Measurements from ENCODE around the gene C1R.
A peak's percentile ranks its signal among the peaks of the same experiment; 100 is the strongest.

C1R gene

DNA sequence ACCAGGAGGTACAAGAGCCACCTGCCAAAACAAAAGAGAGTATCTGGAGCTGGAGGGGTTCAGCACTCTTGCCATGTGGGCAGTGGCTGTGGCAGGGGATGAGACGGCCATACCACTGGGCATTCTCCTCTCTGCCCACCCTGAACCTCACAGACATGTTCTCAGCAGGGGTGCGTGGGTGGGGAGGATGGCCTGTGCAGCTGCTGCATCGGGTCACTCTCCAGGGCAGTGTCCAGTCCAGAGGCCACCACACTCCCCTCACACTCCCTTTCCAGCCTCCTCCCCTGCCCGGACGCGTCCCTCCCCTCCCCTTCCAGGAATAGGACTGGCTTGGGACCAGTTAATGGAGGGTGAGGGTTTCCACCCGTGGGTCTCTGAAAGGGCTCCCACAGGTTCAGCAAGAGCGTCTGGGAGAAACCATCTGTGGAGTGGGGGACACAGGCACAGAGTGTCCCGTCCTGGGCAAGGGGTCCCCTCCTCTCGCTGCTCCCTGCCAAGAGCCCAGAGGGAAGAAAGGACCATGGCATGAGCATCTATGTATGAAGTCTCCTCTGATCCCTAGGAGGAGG lies 501 bp downstream of the C1R start:
- DNase-seq (ENCODE audit: insufficient read length, low spot score) (peak; percentile 18), FAIRE-seq (no peak)
- no peak for TF ChIP-seq TAF1 (IDR thresholded peaks at IDR 0.05; ENCODE audit: low read depth, low read length)
- TF ChIP-seq POLR2AphosphoS5 (IDR thresholded peaks at IDR 0.05; ENCODE audit: low read depth, low read length): no peak
- TF ChIP-seq PAX5 (IDR thresholded peaks at IDR 0.05; ENCODE audit: insufficient read depth, low read length, severe bottlenecking): no peak
- TF ChIP-seq POLR2A (IDR thresholded peaks at IDR 0.05; ENCODE audit: low read depth, low read length): no peak
- no peak for TF ChIP-seq SPI1 (IDR thresholded peaks at IDR 0.05; ENCODE audit: low read depth, low read length)
- TF ChIP-seq POU2F2 (IDR thresholded peaks at IDR 0.05; ENCODE audit: low read depth, low read length): no peak

DNA sequence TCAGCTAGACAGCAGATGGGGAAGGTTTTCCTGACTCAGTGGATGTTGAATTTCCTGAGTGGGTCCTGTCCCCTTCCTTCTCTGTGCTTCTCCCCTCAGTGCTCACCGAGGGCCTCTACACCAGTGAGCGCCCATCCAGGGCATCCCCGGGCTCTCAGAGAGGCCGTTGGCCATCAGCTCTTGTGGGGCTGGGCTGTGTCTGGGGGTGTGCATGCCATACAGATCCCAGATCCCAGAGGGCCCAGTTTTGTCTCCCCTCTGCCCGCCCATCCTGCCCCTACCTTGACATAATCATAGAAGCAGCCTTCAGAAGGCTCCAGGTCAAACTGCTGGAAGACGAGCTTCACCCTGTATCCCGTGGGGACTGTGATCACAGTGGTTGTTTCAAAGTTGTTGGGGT lies 1.1 kb downstream of the C1R start:
- TF ChIP-seq TAF1 (IDR thresholded peaks at IDR 0.05; ENCODE audit: low read depth, low read length) (no peak), SPI1 (IDR thresholded peaks at IDR 0.05; ENCODE audit: low read depth, low read length) (no peak), POU2F2 (IDR thresholded peaks at IDR 0.05; ENCODE audit: low read depth, low read length) (no peak), POLR2A (IDR thresholded peaks at IDR 0.05; ENCODE audit: low read depth, low read length) (no peak), POLR2AphosphoS5 (IDR thresholded peaks at IDR 0.05; ENCODE audit: low read depth, low read length) (no peak), PAX5 (IDR thresholded peaks at IDR 0.05; ENCODE audit: insufficient read depth, low read length, severe bottlenecking) (no peak)
- no peak for FAIRE-seq
- DNase-seq (ENCODE audit: insufficient read length, low spot score): no peak

DNA sequence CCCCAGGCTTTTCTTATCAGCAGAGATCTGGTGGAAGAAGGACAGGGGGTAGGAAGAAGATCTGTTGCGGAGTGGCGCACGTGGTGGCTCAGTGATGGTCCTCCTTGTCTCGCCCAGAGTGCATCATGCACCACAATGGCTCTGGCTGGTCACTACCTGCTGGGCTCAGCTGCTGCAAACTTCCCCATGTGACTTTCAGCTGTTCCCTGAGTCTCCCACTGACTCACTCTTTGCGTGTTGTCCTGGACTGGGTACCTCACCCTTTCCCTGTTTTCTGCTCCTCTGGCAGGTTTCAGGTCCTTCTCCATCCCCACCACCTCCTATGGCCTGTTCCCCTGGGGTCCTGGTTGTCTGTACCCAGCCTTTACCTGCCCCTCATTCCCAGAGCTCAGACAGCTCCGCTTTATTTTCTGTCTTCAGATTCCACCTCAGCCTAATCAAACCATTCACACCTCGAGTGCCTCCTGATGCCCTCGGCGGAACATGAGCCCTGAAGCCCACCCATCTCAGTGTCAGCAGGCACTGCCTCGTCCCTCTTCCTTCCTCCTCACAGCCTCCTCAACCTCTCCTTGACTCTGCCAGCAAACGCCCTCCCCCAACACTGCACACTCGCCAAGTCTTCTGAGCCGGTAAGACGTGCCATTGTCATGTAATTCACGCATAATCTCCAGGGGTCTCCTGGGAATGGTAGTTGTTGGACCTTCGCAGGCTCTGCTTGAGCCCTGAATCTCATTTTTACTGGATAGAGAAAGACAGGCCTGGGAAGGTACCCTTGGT lies 1.8 kb downstream of the C1R start:
- DNase-seq (ENCODE audit: insufficient read length, low spot score) (no peak), FAIRE-seq (no peak)
- TF ChIP-seq SPI1 (IDR thresholded peaks at IDR 0.05; ENCODE audit: low read depth, low read length): no peak
- no peak for TF ChIP-seq PAX5 (IDR thresholded peaks at IDR 0.05; ENCODE audit: insufficient read depth, low read length, severe bottlenecking)
- TF ChIP-seq POLR2A (IDR thresholded peaks at IDR 0.05; ENCODE audit: low read depth, low read length): no peak
- no peak for TF ChIP-seq POU2F2 (IDR thresholded peaks at IDR 0.05; ENCODE audit: low read depth, low read length)
- no peak for TF ChIP-seq TAF1 (IDR thresholded peaks at IDR 0.05; ENCODE audit: low read depth, low read length)
- no peak for TF ChIP-seq POLR2AphosphoS5 (IDR thresholded peaks at IDR 0.05; ENCODE audit: low read depth, low read length)

DNA sequence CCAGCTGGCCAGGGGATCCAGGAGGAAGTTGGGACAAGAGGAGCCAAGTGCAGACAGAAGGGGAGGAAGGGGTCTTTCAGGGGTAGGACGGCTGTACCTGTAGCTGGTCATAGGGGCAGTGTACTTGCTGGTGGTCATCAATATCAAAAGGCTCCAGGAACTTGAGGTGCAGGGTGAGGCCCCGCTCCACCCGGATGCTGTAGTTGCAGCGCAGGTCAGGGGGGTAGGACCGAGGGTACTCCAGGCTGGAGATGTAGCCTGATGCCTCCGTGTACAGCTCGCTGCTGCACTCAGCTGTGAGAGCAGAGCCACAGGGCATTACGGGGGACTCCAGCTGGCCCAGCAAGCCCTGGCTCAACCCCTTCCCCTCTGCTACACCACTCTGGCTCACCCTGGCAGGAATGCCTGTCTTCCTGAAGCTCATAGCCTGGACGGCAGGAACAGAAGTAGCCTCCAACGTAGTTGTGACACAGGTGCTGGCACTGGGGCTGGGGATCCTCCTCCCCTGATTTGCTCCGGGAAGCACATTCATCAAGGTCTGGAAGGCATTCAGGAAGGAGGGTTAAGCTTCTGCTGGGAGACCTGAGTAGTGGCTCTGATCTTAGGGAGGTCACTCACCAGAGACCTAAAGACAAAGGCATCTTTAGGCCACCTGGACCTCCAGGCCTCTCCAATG lies 2.9 kb downstream of the C1R start:
- DNase-seq (ENCODE audit: insufficient read length, low spot score) (no peak), FAIRE-seq (no peak)
- TF ChIP-seq POU2F2 (IDR thresholded peaks at IDR 0.05; ENCODE audit: low read depth, low read length): no peak
- no peak for TF ChIP-seq SPI1 (IDR thresholded peaks at IDR 0.05; ENCODE audit: low read depth, low read length)
- no peak for TF ChIP-seq PAX5 (IDR thresholded peaks at IDR 0.05; ENCODE audit: insufficient read depth, low read length, severe bottlenecking)
- TF ChIP-seq POLR2AphosphoS5 (IDR thresholded peaks at IDR 0.05; ENCODE audit: low read depth, low read length): no peak
- no peak for TF ChIP-seq TAF1 (IDR thresholded peaks at IDR 0.05; ENCODE audit: low read depth, low read length)
- TF ChIP-seq POLR2A (IDR thresholded peaks at IDR 0.05; ENCODE audit: low read depth, low read length): no peak

DNA sequence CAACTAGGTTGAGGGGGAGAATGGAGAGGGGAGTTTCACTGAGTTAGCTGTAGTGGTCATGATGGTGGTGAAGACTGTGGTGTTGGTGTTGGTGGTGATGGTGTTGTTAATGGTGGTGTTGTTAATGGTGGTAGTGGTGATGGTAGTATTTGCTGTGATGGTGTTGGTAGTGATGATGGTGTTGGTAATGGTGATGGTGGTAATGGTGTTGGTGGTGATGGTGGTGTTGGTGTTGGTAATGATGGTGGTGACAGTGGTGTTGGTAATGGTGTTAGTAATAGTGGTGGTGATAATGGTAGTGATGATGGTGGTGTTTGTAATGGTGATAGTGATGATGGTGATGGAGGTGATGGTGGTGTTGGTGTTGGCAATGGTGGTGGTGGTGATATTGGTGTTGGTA lies 9.1 kb downstream of the C1R start:
- FAIRE-seq (no peak), DNase-seq (ENCODE audit: insufficient read length, low spot score) (no peak)
- TF ChIP-seq TAF1 (IDR thresholded peaks at IDR 0.05; ENCODE audit: low read depth, low read length) (no peak), POLR2AphosphoS5 (IDR thresholded peaks at IDR 0.05; ENCODE audit: low read depth, low read length) (no peak), POU2F2 (IDR thresholded peaks at IDR 0.05; ENCODE audit: low read depth, low read length) (no peak), PAX5 (IDR thresholded peaks at IDR 0.05; ENCODE audit: insufficient read depth, low read length, severe bottlenecking) (no peak), SPI1 (IDR thresholded peaks at IDR 0.05; ENCODE audit: low read depth, low read length) (no peak), POLR2A (IDR thresholded peaks at IDR 0.05; ENCODE audit: low read depth, low read length) (no peak)

DNA sequence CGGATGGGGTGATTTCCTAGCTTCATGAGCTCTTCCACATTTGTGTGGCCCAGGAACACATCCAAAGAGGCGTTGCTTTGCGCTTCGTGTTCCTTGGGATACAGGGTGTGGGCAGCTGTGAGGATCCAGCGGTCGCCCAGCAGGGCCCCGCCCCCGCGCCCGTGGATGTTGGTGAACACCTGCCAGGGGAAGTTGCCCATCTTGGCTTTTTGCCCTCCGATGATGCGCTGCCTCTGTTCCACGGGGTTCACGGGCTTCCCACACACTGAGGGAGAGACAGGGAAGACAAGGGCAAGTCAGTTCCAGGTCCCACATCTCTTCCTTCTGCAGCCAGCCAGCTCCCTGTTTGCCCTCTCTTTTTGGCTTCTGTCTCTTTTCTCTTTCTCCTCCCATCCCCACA lies 11.2 kb downstream of the C1R start:
- DNase-seq (ENCODE audit: insufficient read length, low spot score) (no peak), FAIRE-seq (no peak)
- TF ChIP-seq SPI1 (IDR thresholded peaks at IDR 0.05; ENCODE audit: low read depth, low read length) (no peak), POLR2AphosphoS5 (IDR thresholded peaks at IDR 0.05; ENCODE audit: low read depth, low read length) (no peak), TAF1 (IDR thresholded peaks at IDR 0.05; ENCODE audit: low read depth, low read length) (no peak), POU2F2 (IDR thresholded peaks at IDR 0.05; ENCODE audit: low read depth, low read length) (no peak), PAX5 (IDR thresholded peaks at IDR 0.05; ENCODE audit: insufficient read depth, low read length, severe bottlenecking) (no peak), POLR2A (IDR thresholded peaks at IDR 0.05; ENCODE audit: low read depth, low read length) (no peak)

DNA sequence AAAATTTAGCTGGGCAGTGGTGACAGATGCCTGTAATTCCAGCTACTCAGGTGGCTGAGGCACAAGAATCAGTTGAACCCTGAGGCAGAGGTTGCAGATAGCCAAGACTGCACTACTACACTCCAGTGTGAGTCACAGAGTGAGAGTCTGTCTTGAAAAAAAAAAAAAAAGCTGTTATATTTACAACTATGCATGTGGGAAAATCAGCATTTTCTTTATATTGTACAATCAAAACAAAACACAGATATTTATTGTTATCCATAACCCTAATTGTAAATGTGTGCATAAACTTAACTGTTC lies 12.5 kb downstream of the C1R start:
- no peak for TF ChIP-seq POLR2AphosphoS5 (IDR thresholded peaks at IDR 0.05; ENCODE audit: low read depth, low read length)
- no peak for TF ChIP-seq POLR2A (IDR thresholded peaks at IDR 0.05; ENCODE audit: low read depth, low read length)
- no peak for TF ChIP-seq TAF1 (IDR thresholded peaks at IDR 0.05; ENCODE audit: low read depth, low read length)
- no peak for TF ChIP-seq POU2F2 (IDR thresholded peaks at IDR 0.05; ENCODE audit: low read depth, low read length)
- DNase-seq (ENCODE audit: insufficient read length, low spot score): no peak
- FAIRE-seq: no peak

DNA sequence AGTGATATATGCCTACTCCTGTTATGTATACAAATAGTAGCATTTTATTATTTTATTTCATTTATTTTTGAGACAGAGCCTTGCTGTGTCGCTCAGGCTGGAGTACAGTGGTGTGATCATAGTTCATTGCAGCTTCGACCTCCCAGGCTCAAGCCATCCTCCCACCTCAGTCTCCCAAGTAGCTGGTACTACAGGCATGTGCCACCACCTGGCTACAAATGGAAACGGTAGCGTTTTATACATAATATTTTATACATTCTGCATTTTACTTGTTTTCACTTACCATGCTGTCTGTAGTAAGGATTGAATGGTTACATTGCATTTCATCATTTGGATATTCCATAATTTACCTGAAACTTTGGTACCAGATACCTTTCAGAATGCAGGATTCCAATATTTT lies 14.1 kb downstream of the C1R start:
- TF ChIP-seq SPI1 (IDR thresholded peaks at IDR 0.05; ENCODE audit: low read depth, low read length) (no peak), TAF1 (IDR thresholded peaks at IDR 0.05; ENCODE audit: low read depth, low read length) (no peak), POU2F2 (IDR thresholded peaks at IDR 0.05; ENCODE audit: low read depth, low read length) (no peak), POLR2AphosphoS5 (IDR thresholded peaks at IDR 0.05; ENCODE audit: low read depth, low read length) (no peak), POLR2A (IDR thresholded peaks at IDR 0.05; ENCODE audit: low read depth, low read length) (no peak), PAX5 (IDR thresholded peaks at IDR 0.05; ENCODE audit: insufficient read depth, low read length, severe bottlenecking) (no peak)
- no peak for DNase-seq (ENCODE audit: insufficient read length, low spot score)
- FAIRE-seq: no peak

DNA sequence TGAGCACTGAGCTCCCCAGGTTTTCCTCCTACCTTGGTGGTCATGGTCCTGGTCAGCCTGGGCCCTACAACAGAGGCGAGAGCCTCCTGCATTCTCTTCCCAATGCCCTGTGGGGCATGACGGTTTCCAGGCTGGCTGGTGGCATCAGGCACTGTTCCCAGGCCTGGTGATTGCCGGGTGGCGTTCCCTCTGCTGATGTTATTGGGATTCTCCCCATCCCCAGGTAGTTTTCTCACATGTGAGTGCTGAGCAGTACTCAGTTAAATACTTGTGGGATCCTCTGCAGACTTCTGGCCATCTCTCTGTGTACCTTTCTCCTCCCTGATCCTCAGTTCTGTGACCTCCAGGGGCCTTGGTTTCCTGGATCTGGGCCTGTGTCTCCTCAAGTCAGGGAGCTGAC lies 15.8 kb downstream of the C1R start:
- FAIRE-seq (no peak), DNase-seq (ENCODE audit: insufficient read length, low spot score) (no peak)
- TF ChIP-seq PAX5 (IDR thresholded peaks at IDR 0.05; ENCODE audit: insufficient read depth, low read length, severe bottlenecking) (no peak), POLR2AphosphoS5 (IDR thresholded peaks at IDR 0.05; ENCODE audit: low read depth, low read length) (no peak), POLR2A (IDR thresholded peaks at IDR 0.05; ENCODE audit: low read depth, low read length) (no peak), SPI1 (IDR thresholded peaks at IDR 0.05; ENCODE audit: low read depth, low read length) (no peak), TAF1 (IDR thresholded peaks at IDR 0.05; ENCODE audit: low read depth, low read length) (no peak)
